GM12872 (cell line): ENCODE results near the gene IDH2.
A peak's percentile ranks its signal among the peaks of the same experiment; 100 is the strongest.

Experiments used
- CTCF ChIP-seq: IDR thresholded peaks from 3 replicates; pipeline ENCODE4 v1.5.1; 2011; ENCODE audit warnings: low read depth, mild to moderate bottlenecking, low read length, moderate library complexity; ENCODE audit not compliant: insufficient read depth

The IDH2 gene

GRCh38 chr15:90097475-90097874, 4.8 kb downstream of the IDH2 start:
- TF ChIP-seq CTCF, result no peak

DNA sequence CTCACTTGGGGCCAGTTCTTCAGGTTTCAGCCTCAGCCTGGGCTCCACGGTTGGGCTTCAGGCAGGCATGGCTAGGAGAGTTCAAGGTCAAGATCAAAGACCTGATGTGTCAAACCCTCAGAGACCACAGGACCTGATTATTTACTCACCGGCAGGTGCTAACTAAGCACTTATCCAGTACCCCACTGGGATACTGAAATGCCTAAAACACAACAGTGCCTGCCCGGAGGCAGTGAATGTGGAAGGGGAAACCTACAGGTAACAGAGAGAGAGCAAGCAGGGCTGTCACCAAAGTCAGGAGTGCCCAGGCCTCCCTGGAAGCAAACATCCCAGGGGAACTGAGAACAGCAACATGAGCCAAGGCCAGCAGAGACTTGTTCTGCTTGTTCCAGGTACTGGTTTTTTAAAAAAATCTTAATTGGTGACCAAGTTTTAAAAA, 6.7 kb downstream of the IDH2 start:
- no peak for TF ChIP-seq CTCF

DNA sequence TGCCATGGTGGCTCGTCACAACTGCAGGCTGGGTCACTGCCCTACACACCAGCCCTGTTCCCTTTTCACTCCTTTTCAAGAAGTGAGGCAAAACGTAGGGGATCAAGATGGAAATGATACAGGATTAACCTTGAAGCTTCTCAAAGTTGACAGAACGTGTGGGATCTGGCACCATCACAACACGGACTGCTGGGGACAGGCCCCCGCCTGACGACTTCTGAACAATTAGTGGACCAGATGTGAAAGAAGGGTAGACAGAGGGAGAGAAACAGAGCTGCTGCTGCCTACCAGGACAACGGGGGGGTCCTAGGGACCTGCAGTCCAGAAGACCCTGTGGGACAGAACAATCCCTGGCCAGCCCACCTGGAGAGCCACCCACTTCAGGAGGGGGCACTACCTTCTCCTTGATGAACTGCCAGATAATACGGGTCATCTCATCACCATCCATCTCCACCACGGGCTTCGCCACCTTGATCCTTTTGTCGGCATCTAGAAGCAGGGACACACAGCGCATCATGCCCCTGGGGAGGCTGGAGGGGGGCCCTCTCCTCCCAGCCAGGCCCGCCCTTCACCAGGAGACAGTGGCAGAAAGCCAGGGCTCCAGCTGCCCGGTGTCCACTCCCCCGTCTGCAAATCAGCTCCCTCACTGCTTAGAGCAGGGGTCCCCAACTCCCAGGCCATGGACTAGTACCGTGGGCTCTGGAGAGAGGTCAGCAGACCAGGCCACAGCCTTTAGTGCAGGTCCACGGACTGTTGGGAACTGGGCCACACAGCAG, 10.9 kb downstream of the IDH2 start:
- no peak for TF ChIP-seq CTCF

DNA sequence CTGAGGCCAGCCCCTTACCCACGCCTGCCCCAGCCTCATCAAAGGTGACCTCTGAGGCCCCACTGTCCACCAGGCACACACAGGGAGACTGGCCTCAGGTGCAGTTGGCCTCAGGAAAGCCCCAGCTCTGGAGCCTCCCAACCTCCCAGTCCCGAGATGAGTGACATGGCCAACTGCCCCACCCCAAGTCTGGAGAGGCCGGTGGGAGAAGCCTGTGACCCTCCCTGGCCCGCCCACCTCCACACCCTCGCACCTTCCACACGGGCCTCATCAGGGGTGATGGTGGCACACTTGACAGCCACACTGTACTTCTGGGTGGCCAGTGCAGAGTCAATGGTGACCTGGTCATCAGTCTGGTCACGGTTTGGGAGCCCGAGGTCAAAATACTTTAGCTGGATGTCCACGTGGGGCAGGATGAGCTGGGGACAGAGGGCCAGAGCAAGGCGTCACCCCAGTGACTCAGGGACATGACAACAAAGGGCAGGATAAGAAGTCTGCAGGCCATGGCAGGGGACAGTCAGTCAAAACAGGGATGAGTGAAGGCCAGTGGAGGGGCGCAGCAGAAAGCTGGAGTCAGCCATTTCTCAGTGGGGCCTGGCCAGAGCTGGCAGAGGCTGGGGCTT, 11.9 kb downstream of the IDH2 start:
- TF ChIP-seq CTCF, result no peak

GRCh38 chr15:90087454-90088154, 14.7 kb downstream of the IDH2 start:
- peak; percentile 39; the same call in 2 of the 3 replicates for TF ChIP-seq CTCF

DNA sequence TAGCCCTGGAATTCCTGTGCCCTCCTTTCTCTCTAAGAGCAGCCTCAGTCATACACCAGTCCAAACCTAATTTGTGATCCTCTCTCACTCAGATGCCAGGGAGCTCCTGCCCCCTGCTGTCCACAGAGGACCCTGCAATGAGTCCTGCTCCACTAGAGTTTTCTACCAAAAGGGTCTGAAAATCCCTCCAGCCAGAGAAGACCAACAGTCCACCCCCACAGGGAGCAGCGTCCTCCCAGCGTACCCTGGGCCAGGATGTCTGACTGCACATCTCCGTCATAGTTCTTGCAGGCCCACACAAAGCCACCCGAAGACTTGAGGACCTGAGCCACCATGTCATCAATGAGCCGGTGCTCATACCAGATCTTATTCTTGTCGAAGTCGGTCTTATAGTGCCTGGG, 15.4 kb downstream of the IDH2 start:
- peak; percentile 85 for TF ChIP-seq CTCF

DNA sequence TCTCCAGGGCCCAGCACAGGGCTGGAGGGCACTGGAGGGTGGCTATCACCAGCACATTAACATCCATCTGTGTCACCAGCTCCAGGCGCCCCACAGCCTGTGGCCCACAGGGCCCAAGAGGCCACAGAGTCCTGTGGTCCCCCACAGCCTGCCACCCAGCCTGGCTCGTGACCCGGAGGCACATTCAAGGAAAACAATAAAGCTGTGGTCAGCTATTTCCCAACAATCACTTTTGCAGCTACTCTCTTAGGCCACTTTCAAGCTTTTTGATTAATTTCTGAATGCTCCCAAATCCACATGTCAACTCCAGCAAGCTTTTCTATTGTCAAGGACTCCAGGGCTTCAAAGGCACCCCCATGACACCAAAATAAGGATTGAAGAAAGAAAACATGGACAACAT, 16.7 kb downstream of the IDH2 start:
- TF ChIP-seq CTCF, result no peak
